Astrocyte (in vitro differentiated cells and primary cell): Measurements from ENCODE around the gene FAM227A.

Experiments
- EZH2 ChIP-seq: IDR thresholded peaks from 2 replicates; pipeline ENCODE4 v1.6.1; 2012; ENCODE audit warnings: mild to moderate bottlenecking, low read length, inconsistent platforms; ENCODE audit not compliant: insufficient read depth
- TF ChIP-seq, protein P1 (sequence below): IDR thresholded peaks from 2 replicates; pipeline ENCODE4 v1.5.1; 2011; ENCODE audit warnings: low read depth, mild to moderate bottlenecking, inconsistent platforms, low read length, moderate library complexity; ENCODE audit not compliant: insufficient read depth

DNA sequence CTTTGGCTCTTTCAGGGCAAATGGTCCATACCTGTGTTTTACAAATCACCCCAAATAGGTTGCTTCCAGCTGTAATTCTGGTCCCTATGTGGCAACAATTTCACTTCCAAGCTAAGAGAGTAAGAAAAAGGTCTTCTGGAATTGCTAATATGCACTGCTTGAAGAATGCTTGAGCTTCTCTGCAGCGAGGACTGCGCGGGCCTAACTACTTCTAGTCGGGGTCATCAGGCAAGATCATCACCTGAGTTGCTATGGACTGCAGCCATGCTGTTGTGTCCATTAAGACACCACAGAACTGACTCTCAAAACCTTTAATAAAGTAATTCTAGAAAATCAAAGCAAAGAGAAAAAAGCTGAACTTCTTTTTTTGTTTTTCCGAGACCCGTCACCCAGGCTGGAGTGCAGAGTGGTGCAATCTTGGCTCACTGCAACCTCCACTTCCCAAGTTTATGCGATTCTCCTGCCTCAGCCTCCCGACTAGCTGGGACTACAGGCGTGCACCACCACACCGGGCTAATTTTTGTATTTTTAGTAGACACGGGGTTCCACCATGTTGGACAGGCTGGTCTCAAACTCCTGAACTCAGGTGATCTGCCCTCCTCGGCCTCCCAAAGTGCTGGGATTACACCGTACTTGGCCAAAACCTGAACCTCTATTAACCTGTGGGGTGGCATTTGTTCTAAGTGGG lies 42.4 kb upstream of the FAM227A start:
- TF ChIP-seq, protein P1, sequence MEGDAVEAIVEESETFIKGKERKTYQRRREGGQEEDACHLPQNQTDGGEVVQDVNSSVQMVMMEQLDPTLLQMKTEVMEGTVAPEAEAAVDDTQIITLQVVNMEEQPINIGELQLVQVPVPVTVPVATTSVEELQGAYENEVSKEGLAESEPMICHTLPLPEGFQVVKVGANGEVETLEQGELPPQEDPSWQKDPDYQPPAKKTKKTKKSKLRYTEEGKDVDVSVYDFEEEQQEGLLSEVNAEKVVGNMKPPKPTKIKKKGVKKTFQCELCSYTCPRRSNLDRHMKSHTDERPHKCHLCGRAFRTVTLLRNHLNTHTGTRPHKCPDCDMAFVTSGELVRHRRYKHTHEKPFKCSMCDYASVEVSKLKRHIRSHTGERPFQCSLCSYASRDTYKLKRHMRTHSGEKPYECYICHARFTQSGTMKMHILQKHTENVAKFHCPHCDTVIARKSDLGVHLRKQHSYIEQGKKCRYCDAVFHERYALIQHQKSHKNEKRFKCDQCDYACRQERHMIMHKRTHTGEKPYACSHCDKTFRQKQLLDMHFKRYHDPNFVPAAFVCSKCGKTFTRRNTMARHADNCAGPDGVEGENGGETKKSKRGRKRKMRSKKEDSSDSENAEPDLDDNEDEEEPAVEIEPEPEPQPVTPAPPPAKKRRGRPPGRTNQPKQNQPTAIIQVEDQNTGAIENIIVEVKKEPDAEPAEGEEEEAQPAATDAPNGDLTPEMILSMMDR: no peak
- TF ChIP-seq EZH2: no peak
